Fibroblast of the aortic adventitia (primary cell): ENCODE data around the gene PTPN6. TPM values are rescaled to one million over a fixed set of nuclear protein-coding genes. Genes with fewer than 3 reads are reported as not detected.

Source experiments
- DNase-seq: peaks from one replicate; pipeline ENCODE4 v3.0.0-alpha.2; 2010; ENCODE audit warnings: low read depth
- H3K4me3 ChIP-seq: 2 replicates; pipeline ENCODE4 v1.5.1; 2011; ENCODE audit warnings: low read depth, mild to moderate bottlenecking, control low read depth, low read length, moderate library complexity
- CTCF ChIP-seq: IDR thresholded peaks from 2 replicates; pipeline ENCODE4 v1.5.1; 2011; ENCODE audit warnings: mild to moderate bottlenecking, low read length, control low read depth, inconsistent platforms; ENCODE audit not compliant: insufficient read depth
- total RNA-seq: library from RNA; depleted of rRNA; stranded (reverse); fragments of >200 nt; gene quantifications from 2 replicates; pipeline ENCODE4 v1.2.3, GENCODE V29; 2012; ENCODE audit warnings: low replicate concordance

PTPN6 gene
- total RNA-seq, 1 donor, result not detected

GRCh38 chr12:6981152-6982052 lies 30.2 kb downstream of the PTPN6 start:
- no peak for TF ChIP-seq CTCF
- H3K4me3 ChIP-seq, result no peak overlapping the region
- DNase-seq, result no peak

- H3K4me3 ChIP-seq, result no peak overlapping the region
- no peak for DNase-seq
- TF ChIP-seq CTCF, result no peak
Measured at GRCh38 chr12:6982532-6982931, 31.4 kb downstream of the PTPN6 start.

- TF ChIP-seq CTCF, result no peak
- DNase-seq, result no peak
- no peak overlapping the region for H3K4me3 ChIP-seq
Measured at GRCh38 chr12:6987956-6988553, 36.9 kb downstream of the PTPN6 start.

GRCh38 chr12:6996040-6996441 lies 44.9 kb downstream of the PTPN6 start:
- DNase-seq, result peak; percentile 55
- H3K4me3 ChIP-seq, result no peak overlapping the region
- no peak for TF ChIP-seq CTCF

GRCh38 chr12:6998715-6999451 lies 47.7 kb downstream of the PTPN6 start:
- DNase-seq, result peak; percentile 7
- H3K4me3 ChIP-seq, result no peak overlapping the region
- no peak for TF ChIP-seq CTCF

- no peak overlapping the region for H3K4me3 ChIP-seq
- no peak for DNase-seq
- TF ChIP-seq CTCF, result no peak
Measured at GRCh38 chr12:7001921-7002591, 50.9 kb downstream of the PTPN6 start.
